A673 (cell line): ENCODE data around the gene SPDEF. TPM values are rescaled to one million over a fixed set of nuclear protein-coding genes. Genes with fewer than 3 reads are reported as not detected.

ENCODE experiments used
- BruUV-seq: library from RNA; stranded (reverse); fragments of 400-500 nt; replicated peaks from 2 replicates; lab custom pipeline; 2021; lab: Mats Ljungman, UMichigan
- CTCF ChIA-PET: fragments of 300-600 bp; sonication (Branson Sonifier 250); formaldehyde crosslinking; loops from one replicate; lab custom pipeline; 2022; ENCODE audit warnings: antibody characterized with exemption; lab: Charles Lee
- POLR2A ChIA-PET: fragments of 300-600 bp; sonication (Branson Sonifier 250); formaldehyde crosslinking; loops from one replicate; lab custom pipeline; 2022; ENCODE audit warnings: antibody characterized with exemption; ENCODE audit not compliant: low non-redundant PET; lab: Charles Lee
- DNase-seq: peaks from one replicate; pipeline ENCODE4 v3.0.0-alpha.2; 2015; ENCODE audit warnings: low spot score
- H3K27ac ChIP-seq: fragments of 200-600 bp; sonication (generic); 2 replicates; pipeline ENCODE4 v1.5.1; 2016; ENCODE audit warnings: mixed run types, low read depth, mild to moderate bottlenecking, mixed read lengths, antibody characterized with exemption, low read length; ENCODE audit not compliant: poor library complexity, severe bottlenecking
- H3K27me3 ChIP-seq: fragments of 200-600 bp; sonication (generic); replicated peaks from 2 replicates; pipeline ENCODE4 v1.6.1; 2017; ENCODE audit warnings: mixed run types, low read depth, mild to moderate bottlenecking, mixed read lengths, antibody characterized with exemption, low read length; ENCODE audit not compliant: insufficient read depth, poor library complexity
- H3K36me3 ChIP-seq: fragments of 200-600 bp; sonication (generic); 2 replicates; pipeline ENCODE4 v1.6.1; 2016; ENCODE audit warnings: mixed run types, mild to moderate bottlenecking, mixed read lengths, antibody characterized with exemption, low read length; ENCODE audit not compliant: insufficient read depth, poor library complexity, severe bottlenecking
- H3K4me1 ChIP-seq: fragments of 200-600 bp; sonication (generic); 2 replicates; pipeline ENCODE4 v1.6.1; 2017; ENCODE audit warnings: mixed run types, mild to moderate bottlenecking, mixed read lengths, antibody characterized with exemption, low read length; ENCODE audit not compliant: insufficient read depth, poor library complexity, severe bottlenecking
- H3K4me3 ChIP-seq: fragments of 200-600 bp; sonication (generic); 2 replicates; pipeline ENCODE4 v1.5.1; 2016; ENCODE audit warnings: low read depth, mixed run types, mild to moderate bottlenecking, mixed read lengths, low read length; ENCODE audit not compliant: poor library complexity, severe bottlenecking
- H3K9me3 ChIP-seq: fragments of 200-600 bp; sonication (generic); 2 replicates; pipeline ENCODE4 v1.6.1; 2016; ENCODE audit warnings: mixed run types, low read depth, mild to moderate bottlenecking, mixed read lengths, antibody characterized with exemption, low read length; ENCODE audit not compliant: poor library complexity, severe bottlenecking
- EZH2 ChIP-seq: fragments of 200-600 bp; sonication (generic); IDR thresholded peaks from 2 replicates; pipeline ENCODE4 v1.6.1; 2017; ENCODE audit warnings: borderline replicate concordance, low read depth, mild to moderate bottlenecking, mixed read lengths, antibody characterized with exemption, low read length; ENCODE audit not compliant: poor library complexity, severe bottlenecking
- intact Hi-C: fragments of 100-400 bp; cut with micrococcal nuclease; formaldehyde crosslinking; loops from one replicate; pipeline ENCODE4 v1.10.0; 2022; ENCODE audit not compliant: unreplicated experiment
- total RNA-seq: library from RNA; stranded (reverse); gene quantifications from 2 replicates; pipeline ENCODE4 v1.2.3, GENCODE V29; 2021
- TF ChIP-seq, protein P1 (sequence below): fragments of 300-800, 200-600 bp; sonication (generic); conservative IDR thresholded peaks from 2 replicates; pipeline ENCODE4 v1.5.1; 2017; ENCODE audit warnings: low read depth, mild to moderate bottlenecking, antibody characterized with exemption, low read length, moderate library complexity, mixed read lengths

Gene SPDEF
- total RNA-seq, 1 experiment from 2014 or later, result not detected

- no peak overlapping the region for H3K4me3 ChIP-seq
- CTCF ChIA-PET, result no interaction called here
- TF ChIP-seq, protein P1, sequence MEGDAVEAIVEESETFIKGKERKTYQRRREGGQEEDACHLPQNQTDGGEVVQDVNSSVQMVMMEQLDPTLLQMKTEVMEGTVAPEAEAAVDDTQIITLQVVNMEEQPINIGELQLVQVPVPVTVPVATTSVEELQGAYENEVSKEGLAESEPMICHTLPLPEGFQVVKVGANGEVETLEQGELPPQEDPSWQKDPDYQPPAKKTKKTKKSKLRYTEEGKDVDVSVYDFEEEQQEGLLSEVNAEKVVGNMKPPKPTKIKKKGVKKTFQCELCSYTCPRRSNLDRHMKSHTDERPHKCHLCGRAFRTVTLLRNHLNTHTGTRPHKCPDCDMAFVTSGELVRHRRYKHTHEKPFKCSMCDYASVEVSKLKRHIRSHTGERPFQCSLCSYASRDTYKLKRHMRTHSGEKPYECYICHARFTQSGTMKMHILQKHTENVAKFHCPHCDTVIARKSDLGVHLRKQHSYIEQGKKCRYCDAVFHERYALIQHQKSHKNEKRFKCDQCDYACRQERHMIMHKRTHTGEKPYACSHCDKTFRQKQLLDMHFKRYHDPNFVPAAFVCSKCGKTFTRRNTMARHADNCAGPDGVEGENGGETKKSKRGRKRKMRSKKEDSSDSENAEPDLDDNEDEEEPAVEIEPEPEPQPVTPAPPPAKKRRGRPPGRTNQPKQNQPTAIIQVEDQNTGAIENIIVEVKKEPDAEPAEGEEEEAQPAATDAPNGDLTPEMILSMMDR, result no peak
- no peak for TF ChIP-seq EZH2
- H3K4me1 ChIP-seq, result peaks cover 7% of the 10 kb centered on the region
- H3K27ac ChIP-seq, result peak overlapping the region; percentile 23
- no TSS peak for BruUV-seq
- POLR2A ChIA-PET, result no interaction called here
- H3K36me3 ChIP-seq, result no peaks in the 10 kb centered on the region
- peak; percentile 14 for DNase-seq
- no peaks in the 10 kb centered on the region for H3K27me3 ChIP-seq
- H3K9me3 ChIP-seq, result no peaks in the 10 kb centered on the region
- intact Hi-C loops, result loop anchor here (5.0 kb wide), 1 partner anchor 81 kb away; no protein-coding TSS in a partner anchor
Observed at GRCh38 chr6:34526241-34526972, 29.7 kb downstream of the SPDEF start.

GRCh38 chr6:34525431-34526175, 30.5 kb downstream of the SPDEF start:
- Histone ChIP-seq H3K27ac (no peak overlapping the region), H3K9me3 (no peaks in the 10 kb centered on the region), H3K27me3 (no peaks in the 10 kb centered on the region), H3K4me3 (no peak overlapping the region), H3K4me1 (peaks cover 7% of the 10 kb centered on the region), H3K36me3 (no peaks in the 10 kb centered on the region)
- intact Hi-C loops, result loop anchor here (5.0 kb wide), 1 partner anchor 82 kb away; no protein-coding TSS in a partner anchor
- no peak for TF ChIP-seq EZH2
- TF ChIP-seq, protein P1, result no peak
- POLR2A ChIA-PET, result no interaction called here
- no peak for DNase-seq
- CTCF ChIA-PET, result no interaction called here
- BruUV-seq, result no TSS peak

GRCh38 chr6:34524971-34525370, 31.2 kb downstream of the SPDEF start:
- POLR2A ChIA-PET, result no interaction called here
- Histone ChIP-seq H3K4me3 (no peak overlapping the region), H3K9me3 (no peaks in the 10 kb centered on the region), H3K27ac (no peak overlapping the region), H3K27me3 (no peaks in the 10 kb centered on the region), H3K4me1 (peaks cover 7% of the 10 kb centered on the region), H3K36me3 (no peaks in the 10 kb centered on the region)
- BruUV-seq, result no TSS peak
- TF ChIP-seq, protein P1, result no peak
- no peak for TF ChIP-seq EZH2
- CTCF ChIA-PET, result no interaction called here
- DNase-seq, result no peak
- intact Hi-C loops, result loop anchor here (5.0 kb wide), 1 partner anchor 82 kb away; no protein-coding TSS in a partner anchor
